ENCODE results near the gene PCK1. TPM values are rescaled to one million over a fixed set of nuclear protein-coding genes. Genes with fewer than 3 reads are reported as not detected.

Gene PCK1
- total and polyA plus RNA-seq, 2 experiments from 2014 or later, result not detected

DNA sequence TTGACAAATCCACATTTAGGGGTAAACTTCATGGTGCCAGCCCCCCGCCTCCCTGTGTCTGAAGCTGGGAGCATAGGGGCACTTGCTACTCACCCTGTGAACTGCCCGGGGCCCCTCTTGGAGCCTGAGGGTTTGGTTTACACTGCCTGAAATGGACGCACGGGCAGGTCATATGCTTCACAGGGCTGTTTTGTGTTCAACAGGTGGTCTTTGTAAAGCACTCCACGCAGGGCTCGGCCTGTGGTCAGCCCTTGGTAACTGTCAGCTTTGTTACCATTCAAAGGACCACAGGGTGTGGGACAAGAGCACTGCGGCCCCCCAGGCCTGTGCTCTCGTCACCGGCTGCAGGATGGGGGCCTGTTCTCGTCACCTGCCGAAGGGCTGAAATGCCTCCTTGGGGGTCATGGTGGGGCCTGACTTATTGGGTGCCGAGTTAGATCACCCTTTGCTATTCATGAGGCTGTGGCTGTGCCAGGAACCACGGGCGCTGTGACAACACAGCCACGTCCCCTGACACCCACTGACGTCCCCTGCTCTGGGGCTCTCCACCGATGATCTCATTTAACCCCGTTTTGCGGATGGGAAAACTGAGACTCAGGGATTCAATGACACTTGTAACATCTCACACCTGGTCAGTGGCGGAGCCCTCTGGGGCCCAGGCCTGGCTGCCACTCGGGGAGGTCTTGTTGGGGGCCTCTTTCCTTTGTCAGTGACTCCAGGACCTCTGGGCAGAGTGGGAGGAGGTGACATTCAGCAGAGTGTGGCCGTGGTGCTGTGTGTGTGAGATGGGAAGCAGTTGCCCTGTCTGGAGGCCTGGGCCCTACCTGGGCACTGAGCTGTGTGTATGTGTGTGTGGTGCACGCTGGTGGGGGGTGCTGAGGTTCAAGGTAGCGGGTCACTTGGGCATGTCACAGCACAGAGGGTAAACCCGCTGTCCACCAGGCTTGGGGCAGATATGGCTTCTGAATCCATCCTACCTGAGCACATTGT is 34.4 kb downstream of the PCK1 start:
- Mint-ChIP-seq H3K4me1 (peaks cover 10% of the 10 kb centered on the region), H3K36me3 (ENCODE audit: low read depth) (no peaks in the 10 kb centered on the region), H3K9me3 (no peaks in the 10 kb centered on the region; the same call in 2 of the 3 replicates), H3K4me3 (no peak overlapping the region), H3K27me3 (ENCODE audit: insufficient read depth, low read depth, poor library complexity) (peaks cover 15% of the 10 kb centered on the region), H3K27ac (no peak overlapping the region)
- H3K79me2 ChIP-seq (replicated peaks; ENCODE audit: insufficient read depth), result no peaks in the 10 kb centered on the region
- H3K4me2 ChIP-seq, result no peak overlapping the region
- DNase-seq (ENCODE audit: low spot score) (no peak), ATAC-seq (no peak)
- H2AFZ ChIP-seq, result no peak overlapping the region
- no peak overlapping the region for H3K27ac ChIP-seq (ENCODE audit: low read depth)
- no peaks in the 10 kb centered on the region for H4K20me1 ChIP-seq (replicated peaks; ENCODE audit: insufficient read depth)
- TF ChIP-seq POLR2AphosphoS5 (IDR thresholded peaks at IDR 0.05; ENCODE audit: low read depth) (no peak), CREB1 (CRISPR knock-in tag; IDR thresholded peaks at IDR 0.05; ENCODE audit: low read depth) (no peak), STAT1 (IDR thresholded peaks at IDR 0.05; ENCODE audit: unreplicated experiment) (no peak), ZNF114 (CRISPR knock-in tag; IDR thresholded peaks at IDR 0.05) (no peak), JUNB (IDR thresholded peaks at IDR 0.05; ENCODE audit: unreplicated experiment) (no peak), EZH2 (IDR thresholded peaks at IDR 0.05; ENCODE audit: low read depth, unreplicated experiment) (no peak), ZNF331 (CRISPR knock-in tag; IDR thresholded peaks at IDR 0.05; ENCODE audit: low read depth) (no peak)
- TF ChIP-seq, protein P1, sequence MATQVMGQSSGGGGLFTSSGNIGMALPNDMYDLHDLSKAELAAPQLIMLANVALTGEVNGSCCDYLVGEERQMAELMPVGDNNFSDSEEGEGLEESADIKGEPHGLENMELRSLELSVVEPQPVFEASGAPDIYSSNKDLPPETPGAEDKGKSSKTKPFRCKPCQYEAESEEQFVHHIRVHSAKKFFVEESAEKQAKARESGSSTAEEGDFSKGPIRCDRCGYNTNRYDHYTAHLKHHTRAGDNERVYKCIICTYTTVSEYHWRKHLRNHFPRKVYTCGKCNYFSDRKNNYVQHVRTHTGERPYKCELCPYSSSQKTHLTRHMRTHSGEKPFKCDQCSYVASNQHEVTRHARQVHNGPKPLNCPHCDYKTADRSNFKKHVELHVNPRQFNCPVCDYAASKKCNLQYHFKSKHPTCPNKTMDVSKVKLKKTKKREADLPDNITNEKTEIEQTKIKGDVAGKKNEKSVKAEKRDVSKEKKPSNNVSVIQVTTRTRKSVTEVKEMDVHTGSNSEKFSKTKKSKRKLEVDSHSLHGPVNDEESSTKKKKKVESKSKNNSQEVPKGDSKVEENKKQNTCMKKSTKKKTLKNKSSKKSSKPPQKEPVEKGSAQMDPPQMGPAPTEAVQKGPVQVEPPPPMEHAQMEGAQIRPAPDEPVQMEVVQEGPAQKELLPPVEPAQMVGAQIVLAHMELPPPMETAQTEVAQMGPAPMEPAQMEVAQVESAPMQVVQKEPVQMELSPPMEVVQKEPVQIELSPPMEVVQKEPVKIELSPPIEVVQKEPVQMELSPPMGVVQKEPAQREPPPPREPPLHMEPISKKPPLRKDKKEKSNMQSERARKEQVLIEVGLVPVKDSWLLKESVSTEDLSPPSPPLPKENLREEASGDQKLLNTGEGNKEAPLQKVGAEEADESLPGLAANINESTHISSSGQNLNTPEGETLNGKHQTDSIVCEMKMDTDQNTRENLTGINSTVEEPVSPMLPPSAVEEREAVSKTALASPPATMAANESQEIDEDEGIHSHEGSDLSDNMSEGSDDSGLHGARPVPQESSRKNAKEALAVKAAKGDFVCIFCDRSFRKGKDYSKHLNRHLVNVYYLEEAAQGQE (IDR thresholded peaks at IDR 0.05; ENCODE audit: unreplicated experiment), result no peak
- TF ChIP-seq, protein P2, sequence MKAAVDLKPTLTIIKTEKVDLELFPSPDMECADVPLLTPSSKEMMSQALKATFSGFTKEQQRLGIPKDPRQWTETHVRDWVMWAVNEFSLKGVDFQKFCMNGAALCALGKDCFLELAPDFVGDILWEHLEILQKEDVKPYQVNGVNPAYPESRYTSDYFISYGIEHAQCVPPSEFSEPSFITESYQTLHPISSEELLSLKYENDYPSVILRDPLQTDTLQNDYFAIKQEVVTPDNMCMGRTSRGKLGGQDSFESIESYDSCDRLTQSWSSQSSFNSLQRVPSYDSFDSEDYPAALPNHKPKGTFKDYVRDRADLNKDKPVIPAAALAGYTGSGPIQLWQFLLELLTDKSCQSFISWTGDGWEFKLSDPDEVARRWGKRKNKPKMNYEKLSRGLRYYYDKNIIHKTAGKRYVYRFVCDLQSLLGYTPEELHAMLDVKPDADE (IDR thresholded peaks at IDR 0.05), result no peak
- no peaks in the 10 kb centered on the region for H3K36me3 ChIP-seq (ENCODE audit: insufficient read depth)
- 0 out of 2 replicates have a peak, but pooled peaks cover 3% of the 10 kb centered on the region for H3F3A ChIP-seq (replicated peaks; ENCODE audit: low read depth)
- no peak overlapping the region for H3K4me3 ChIP-seq
- H3K9me2 ChIP-seq (ENCODE audit: insufficient read depth), result no peaks in the 10 kb centered on the region
- no peaks in the 10 kb centered on the region; the same call in 1 of the 2 replicates for H3K4me1 ChIP-seq (ENCODE audit: insufficient read depth)
- no peaks in the 10 kb centered on the region for H3K27me3 ChIP-seq (ENCODE audit: insufficient read depth)

DNA sequence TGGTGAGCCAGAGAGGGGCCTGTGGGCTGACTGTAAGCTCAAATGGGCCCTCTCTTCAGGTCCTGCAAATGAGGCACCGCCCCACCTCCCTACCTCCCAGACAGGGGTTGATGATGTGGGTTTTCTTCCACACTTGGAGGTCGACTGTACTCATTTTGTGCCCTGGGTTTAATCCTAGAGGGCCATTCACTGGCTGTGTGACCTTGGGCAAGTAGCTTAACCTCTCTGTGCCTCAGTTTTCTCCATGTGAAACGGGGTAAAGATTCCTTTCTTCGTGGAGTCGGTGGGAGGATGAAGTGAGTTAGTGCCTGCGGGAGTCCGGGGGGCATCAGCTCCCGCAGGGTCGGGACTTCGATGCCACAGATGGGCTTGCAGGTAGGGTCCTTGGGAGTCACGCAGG is 35.4 kb downstream of the PCK1 start:
- Mint-ChIP-seq H3K27me3 (ENCODE audit: insufficient read depth, low read depth, poor library complexity) (peaks cover 18% of the 10 kb centered on the region), H3K27ac (no peak overlapping the region), H3K4me3 (no peak overlapping the region), H3K9me3 (no peaks in the 10 kb centered on the region; the same call in 2 of the 3 replicates), H3K4me1 (peaks cover 10% of the 10 kb centered on the region), H3K36me3 (ENCODE audit: low read depth) (no peaks in the 10 kb centered on the region)
- Histone ChIP-seq H4K20me1 (replicated peaks; ENCODE audit: insufficient read depth) (no peaks in the 10 kb centered on the region), H3K4me3 (no peak overlapping the region), H3K27me3 (ENCODE audit: insufficient read depth) (no peaks in the 10 kb centered on the region), H3K9me2 (ENCODE audit: insufficient read depth) (no peaks in the 10 kb centered on the region), H3F3A (replicated peaks; ENCODE audit: low read depth) (0 out of 2 replicates have a peak, but pooled peaks cover 3% of the 10 kb centered on the region), H3K27ac (ENCODE audit: low read depth) (no peak overlapping the region), H3K79me2 (replicated peaks; ENCODE audit: insufficient read depth) (no peaks in the 10 kb centered on the region), H2AFZ (peak overlapping the region; percentile 95), H3K36me3 (ENCODE audit: insufficient read depth) (no peaks in the 10 kb centered on the region), H3K4me2 (0 out of 2 replicates have a peak overlapping the region, but pooled peaks have one; percentile 78), H3K4me1 (ENCODE audit: insufficient read depth) (no peaks in the 10 kb centered on the region; the same call in 1 of the 2 replicates)
- ATAC-seq (no peak), DNase-seq (ENCODE audit: low spot score) (no peak)
- TF ChIP-seq, protein P3, sequence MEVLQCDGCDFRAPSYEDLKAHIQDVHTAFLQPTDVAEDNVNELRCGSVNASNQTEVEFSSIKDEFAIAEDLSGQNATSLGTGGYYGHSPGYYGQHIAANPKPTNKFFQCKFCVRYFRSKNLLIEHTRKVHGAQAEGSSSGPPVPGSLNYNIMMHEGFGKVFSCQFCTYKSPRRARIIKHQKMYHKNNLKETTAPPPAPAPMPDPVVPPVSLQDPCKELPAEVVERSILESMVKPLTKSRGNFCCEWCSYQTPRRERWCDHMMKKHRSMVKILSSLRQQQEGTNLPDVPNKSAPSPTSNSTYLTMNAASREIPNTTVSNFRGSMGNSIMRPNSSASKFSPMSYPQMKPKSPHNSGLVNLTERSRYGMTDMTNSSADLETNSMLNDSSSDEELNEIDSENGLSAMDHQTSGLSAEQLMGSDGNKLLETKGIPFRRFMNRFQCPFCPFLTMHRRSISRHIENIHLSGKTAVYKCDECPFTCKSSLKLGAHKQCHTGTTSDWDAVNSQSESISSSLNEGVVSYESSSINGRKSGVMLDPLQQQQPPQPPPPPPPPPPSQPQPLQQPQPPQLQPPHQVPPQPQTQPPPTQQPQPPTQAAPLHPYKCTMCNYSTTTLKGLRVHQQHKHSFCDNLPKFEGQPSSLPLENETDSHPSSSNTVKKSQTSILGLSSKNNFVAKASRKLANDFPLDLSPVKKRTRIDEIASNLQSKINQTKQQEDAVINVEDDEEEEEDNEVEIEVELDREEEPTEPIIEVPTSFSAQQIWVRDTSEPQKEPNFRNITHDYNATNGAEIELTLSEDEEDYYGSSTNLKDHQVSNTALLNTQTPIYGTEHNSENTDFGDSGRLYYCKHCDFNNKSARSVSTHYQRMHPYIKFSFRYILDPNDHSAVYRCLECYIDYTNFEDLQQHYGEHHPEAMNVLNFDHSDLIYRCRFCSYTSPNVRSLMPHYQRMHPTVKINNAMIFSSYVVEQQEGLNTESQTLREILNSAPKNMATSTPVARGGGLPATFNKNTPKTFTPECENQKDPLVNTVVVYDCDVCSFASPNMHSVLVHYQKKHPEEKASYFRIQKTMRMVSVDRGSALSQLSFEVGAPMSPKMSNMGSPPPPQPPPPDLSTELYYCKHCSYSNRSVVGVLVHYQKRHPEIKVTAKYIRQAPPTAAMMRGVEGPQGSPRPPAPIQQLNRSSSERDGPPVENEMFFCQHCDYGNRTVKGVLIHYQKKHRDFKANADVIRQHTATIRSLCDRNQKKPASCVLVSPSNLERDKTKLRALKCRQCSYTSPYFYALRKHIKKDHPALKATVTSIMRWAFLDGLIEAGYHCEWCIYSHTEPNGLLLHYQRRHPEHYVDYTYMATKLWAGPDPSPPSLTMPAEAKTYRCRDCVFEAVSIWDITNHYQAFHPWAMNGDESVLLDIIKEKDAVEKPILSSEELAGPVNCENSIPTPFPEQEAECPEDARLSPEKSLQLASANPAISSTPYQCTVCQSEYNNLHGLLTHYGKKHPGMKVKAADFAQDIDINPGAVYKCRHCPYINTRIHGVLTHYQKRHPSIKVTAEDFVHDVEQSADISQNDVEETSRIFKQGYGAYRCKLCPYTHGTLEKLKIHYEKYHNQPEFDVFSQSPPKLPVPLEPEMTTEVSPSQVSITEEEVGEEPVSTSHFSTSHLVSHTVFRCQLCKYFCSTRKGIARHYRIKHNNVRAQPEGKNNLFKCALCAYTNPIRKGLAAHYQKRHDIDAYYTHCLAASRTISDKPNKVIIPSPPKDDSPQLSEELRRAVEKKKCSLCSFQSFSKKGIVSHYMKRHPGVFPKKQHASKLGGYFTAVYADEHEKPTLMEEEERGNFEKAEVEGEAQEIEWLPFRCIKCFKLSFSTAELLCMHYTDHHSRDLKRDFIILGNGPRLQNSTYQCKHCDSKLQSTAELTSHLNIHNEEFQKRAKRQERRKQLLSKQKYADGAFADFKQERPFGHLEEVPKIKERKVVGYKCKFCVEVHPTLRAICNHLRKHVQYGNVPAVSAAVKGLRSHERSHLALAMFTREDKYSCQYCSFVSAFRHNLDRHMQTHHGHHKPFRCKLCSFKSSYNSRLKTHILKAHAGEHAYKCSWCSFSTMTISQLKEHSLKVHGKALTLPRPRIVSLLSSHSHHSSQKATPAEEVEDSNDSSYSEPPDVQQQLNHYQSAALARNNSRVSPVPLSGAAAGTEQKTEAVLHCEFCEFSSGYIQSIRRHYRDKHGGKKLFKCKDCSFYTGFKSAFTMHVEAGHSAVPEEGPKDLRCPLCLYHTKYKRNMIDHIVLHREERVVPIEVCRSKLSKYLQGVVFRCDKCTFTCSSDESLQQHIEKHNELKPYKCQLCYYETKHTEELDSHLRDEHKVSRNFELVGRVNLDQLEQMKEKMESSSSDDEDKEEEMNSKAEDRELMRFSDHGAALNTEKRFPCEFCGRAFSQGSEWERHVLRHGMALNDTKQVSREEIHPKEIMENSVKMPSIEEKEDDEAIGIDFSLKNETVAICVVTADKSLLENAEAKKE (CRISPR knock-in tag; IDR thresholded peaks at IDR 0.05), result no peak
- TF ChIP-seq ZNF331 (CRISPR knock-in tag; IDR thresholded peaks at IDR 0.05; ENCODE audit: low read depth), result no peak
